Hepatocyte (in vitro differentiated cells): ENCODE data around the gene MEGF10.

Experiments used
- CTCF ChIP-seq: fragments of 200-600 bp; sonication (generic); IDR thresholded peaks from 2 replicates; pipeline ENCODE4 v1.5.1; 2016; ENCODE audit warnings: antibody characterized with exemption, mild to moderate bottlenecking; ENCODE audit not compliant: poor library complexity
- EZH2 ChIP-seq: fragments of 200-600 bp; sonication (generic); IDR thresholded peaks from 2 replicates; pipeline ENCODE4 v1.6.1; 2016; ENCODE audit warnings: antibody characterized with exemption, mild to moderate bottlenecking, borderline replicate concordance
- EZH2phosphoT487 ChIP-seq: fragments of 200-600 bp; sonication (generic); IDR thresholded peaks from one replicate; pipeline ENCODE4 v1.6.1; 2018; ENCODE audit warnings: antibody characterized with exemption, mild to moderate bottlenecking, low read depth, moderate library complexity; ENCODE audit not compliant: unreplicated experiment, severe bottlenecking

DNA sequence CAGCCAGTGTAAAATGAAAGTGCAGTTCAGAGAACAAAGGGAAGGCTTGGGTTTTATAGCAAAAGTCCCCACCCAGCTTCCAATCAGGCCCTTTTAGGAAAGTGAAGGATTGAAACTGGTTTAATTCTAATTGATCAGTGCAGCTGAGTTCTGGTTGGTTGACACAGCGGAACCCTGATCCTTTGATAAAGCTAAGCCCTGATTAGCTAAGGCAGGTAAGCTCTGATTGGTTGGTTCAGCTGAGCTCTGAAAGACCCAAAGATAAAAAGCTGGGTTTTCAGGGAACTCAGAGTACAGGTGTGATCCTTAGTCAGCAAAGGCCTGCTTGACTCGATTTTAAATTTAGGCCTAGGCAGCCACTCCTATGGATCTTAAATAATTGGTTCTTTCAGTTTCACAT is 156.0 kb downstream of the MEGF10 start:
- TF ChIP-seq CTCF: no peak
- no peak for TF ChIP-seq EZH2
- no peak for TF ChIP-seq EZH2phosphoT487
